ENCODE results near the gene SP4. TPM values are rescaled to one million over a fixed set of nuclear protein-coding genes. Genes with fewer than 3 reads are reported as not detected.

SP4 gene
- total RNA-seq, 2 experiments from 2014 or later = 15.8 to 17.0 TPM

GRCh38 chr7:21413502-21413901 is 14.4 kb upstream of the SP4 start:
- TF ChIP-seq CTCF (conservative IDR thresholded peaks at IDR 0.05; ENCODE audit: low read length) (no peak), EZH2phosphoT487 (IDR thresholded peaks at IDR 0.05; ENCODE audit: borderline replicate concordance, low read depth, low read length) (no peak)
- H3K9me2 ChIP-seq (ENCODE audit: insufficient read depth, low read length) = no peaks in the 10 kb centered on the region
- no peak overlapping the region for H3K27ac ChIP-seq (ENCODE audit: low read depth, low read length, poor library complexity, severe bottlenecking)
- DNase-seq (ENCODE audit: low spot score) = no peak
- CTCF ChIA-PET (ENCODE audit: unreplicated experiment) = no interaction called here
- peaks cover 3% of the 10 kb centered on the region for H3K4me1 ChIP-seq (ENCODE audit: insufficient read depth, low read length, poor library complexity, severe bottlenecking)
- H3K36me3 ChIP-seq (ENCODE audit: insufficient read depth, low read length) = no peaks in the 10 kb centered on the region
- H4K20me1 ChIP-seq (ENCODE audit: insufficient read depth, low read length) = no peaks in the 10 kb centered on the region
- BruUV-seq (replicated peaks) = no TSS peak
- no peak overlapping the region for H2AFZ ChIP-seq (ENCODE audit: low read length)
- H3K9me3 ChIP-seq (ENCODE audit: low read length) = no peaks in the 10 kb centered on the region
- no peaks in the 10 kb centered on the region for H3K79me2 ChIP-seq (ENCODE audit: insufficient read depth, low read depth, low read length)
- intact Hi-C loops (cut with micrococcal nuclease; ENCODE audit: unreplicated experiment) = no loop called here
- no peak overlapping the region for H3K4me3 ChIP-seq (ENCODE audit: low read depth, low read length, poor library complexity, severe bottlenecking)
- POLR2A ChIA-PET = interaction anchor here (0.5 to 0.9 kb wide), 3 partner anchors 10 to 657 kb away, joined by 4 to 5 read pairs (median 4); no protein-coding TSS in a partner anchor
- H3K4me2 ChIP-seq (ENCODE audit: low read length) = no peak overlapping the region

- Histone ChIP-seq H3K4me3 (ENCODE audit: low read depth, low read length, poor library complexity, severe bottlenecking) (no peak overlapping the region), H3K9me3 (ENCODE audit: low read length) (no peaks in the 10 kb centered on the region), H3K79me2 (ENCODE audit: insufficient read depth, low read depth, low read length) (no peaks in the 10 kb centered on the region), H3K27ac (ENCODE audit: low read depth, low read length, poor library complexity, severe bottlenecking) (no peak overlapping the region), H4K20me1 (ENCODE audit: insufficient read depth, low read length) (no peaks in the 10 kb centered on the region), H3K36me3 (ENCODE audit: insufficient read depth, low read length) (no peaks in the 10 kb centered on the region), H3K4me2 (ENCODE audit: low read length) (no peak overlapping the region), H2AFZ (ENCODE audit: low read length) (no peak overlapping the region), H3K4me1 (ENCODE audit: insufficient read depth, low read length, poor library complexity, severe bottlenecking) (peaks cover 3% of the 10 kb centered on the region), H3K9me2 (ENCODE audit: insufficient read depth, low read length) (no peaks in the 10 kb centered on the region)
- CTCF ChIA-PET (ENCODE audit: unreplicated experiment) = no interaction called here
- POLR2A ChIA-PET = interaction anchor here (0.7 to 0.9 kb wide), 2 partner anchors 11 to 350 kb away, joined by 3 to 4 read pairs; no protein-coding TSS in a partner anchor
- DNase-seq (ENCODE audit: low spot score) = no peak
- TF ChIP-seq EZH2phosphoT487 (IDR thresholded peaks at IDR 0.05; ENCODE audit: borderline replicate concordance, low read depth, low read length) (no peak), CTCF (conservative IDR thresholded peaks at IDR 0.05; ENCODE audit: low read length) (no peak)
- BruUV-seq (replicated peaks) = no TSS peak
- intact Hi-C loops (cut with micrococcal nuclease; ENCODE audit: unreplicated experiment) = no loop called here
These were observed 13.0 kb upstream of the SP4 start for GRCh38 chr7:21414795-21415393.

- no TSS peak for BruUV-seq (replicated peaks)
- TF ChIP-seq EZH2phosphoT487 (IDR thresholded peaks at IDR 0.05; ENCODE audit: borderline replicate concordance, low read depth, low read length) = no peak
- TF ChIP-seq CTCF (conservative IDR thresholded peaks at IDR 0.05; ENCODE audit: low read length) = no peak
- no peak for DNase-seq (ENCODE audit: low spot score)
- no peak overlapping the region for H3K27ac ChIP-seq (ENCODE audit: low read depth, low read length, poor library complexity, severe bottlenecking)
- H3K9me3 ChIP-seq (ENCODE audit: low read length) = no peaks in the 10 kb centered on the region
- no peak overlapping the region for H2AFZ ChIP-seq (ENCODE audit: low read length)
- ChIA-PET POLR2A (interaction anchor here (1.0 kb wide), 1 partner anchor 13 kb away, joined by 3 read pairs; no protein-coding TSS in a partner anchor), CTCF (ENCODE audit: unreplicated experiment) (no interaction called here)
- no peak overlapping the region for H3K4me3 ChIP-seq (ENCODE audit: low read depth, low read length, poor library complexity, severe bottlenecking)
- intact Hi-C loops (cut with micrococcal nuclease; ENCODE audit: unreplicated experiment) = no loop called here
- no peaks in the 10 kb centered on the region for H4K20me1 ChIP-seq (ENCODE audit: insufficient read depth, low read length)
- no peaks in the 10 kb centered on the region for H3K4me1 ChIP-seq (ENCODE audit: insufficient read depth, low read length, poor library complexity, severe bottlenecking)
- no peaks in the 10 kb centered on the region for H3K9me2 ChIP-seq (ENCODE audit: insufficient read depth, low read length)
- no peaks in the 10 kb centered on the region for H3K36me3 ChIP-seq (ENCODE audit: insufficient read depth, low read length)
- H3K4me2 ChIP-seq (ENCODE audit: low read length) = no peak overlapping the region
- H3K79me2 ChIP-seq (ENCODE audit: insufficient read depth, low read depth, low read length) = no peaks in the 10 kb centered on the region
These were observed 10.2 kb upstream of the SP4 start for GRCh38 chr7:21417647-21418046.
